Left ventricle myocardium inferior (tissue), 1 donor: ENCODE data around the gene IQGAP1. TPM values are rescaled to one million over a fixed set of nuclear protein-coding genes. Genes with fewer than 3 reads are reported as not detected.

Experiments used
- DNase-seq: peaks from one replicate; pipeline ENCODE4 v3.0.0-alpha.2; 2020
- H3K27ac ChIP-seq: fragments of 200-600 bp; replicated peaks from 2 replicates; pipeline ENCODE4 v1.8.0; 2021
- H3K27me3 ChIP-seq: fragments of 200-600 bp; 2 replicates; pipeline ENCODE4 v1.8.0; 2021; ENCODE audit warnings: low read depth
- H3K36me3 ChIP-seq: fragments of 200-600 bp; 2 replicates; pipeline ENCODE4 v1.8.0; 2021
- H3K4me1 ChIP-seq: fragments of 200-600 bp; 2 replicates; pipeline ENCODE4 v1.8.0; 2021
- H3K4me3 ChIP-seq: fragments of 200-600 bp; 2 replicates; pipeline ENCODE4 v1.8.0; 2021; ENCODE audit warnings: mild to moderate bottlenecking, moderate library complexity
- H3K9me3 ChIP-seq: fragments of 200-600 bp; replicated peaks from 2 replicates; pipeline ENCODE4 v1.8.0; 2021
- CTCF ChIP-seq: fragments of 200-600 bp; IDR thresholded peaks from 2 replicates; pipeline ENCODE4 v1.8.0; 2021; ENCODE audit warnings: antibody characterized with exemption, mild to moderate bottlenecking, borderline replicate concordance
- intact Hi-C: fragments of 100-400 bp; cut with micrococcal nuclease; formaldehyde crosslinking; loops from one replicate; pipeline ENCODE4 v1.11.0; 2022
- total RNA-seq: library from RNA; stranded (reverse); fragmentation: NEBNext Ultra II Directional; extraction: Animal tissue kit (Norgen Biotek cat#: 25700); gene quantifications from one replicate; pipeline ENCODE4 v1.2.1, GENCODE V29; 2021
- donor health status: DM: no; HTN: yes; CAD: no; lungs with severe emphysema.

IQGAP1 gene
- total RNA-seq, 1 donor from 2014 or later, result 39.2 TPM

- Histone ChIP-seq H3K36me3 (no peaks in the 10 kb centered on the region), H3K4me3 (peak overlapping the region; percentile 94), H3K27me3 (no peaks in the 10 kb centered on the region), H3K27ac (peak overlapping the region; percentile 97), H3K9me3 (no peaks in the 10 kb centered on the region), H3K4me1 (peaks cover 45% of the 10 kb centered on the region)
- DNase-seq, result no peak
- no peak for TF ChIP-seq CTCF
- intact Hi-C loops, result no loop called here
Observed at GRCh38 chr15:90529011-90529370, 140.9 kb downstream of the IQGAP1 start.

GRCh38 chr15:90529371-90530249, 141.6 kb downstream of the IQGAP1 start, which contains the start of gene CRTC3:
Gene CRTC3 (plus strand): TSS chr15:90529923. CDS start chr15:90530072, 149 bp downstream.
- Histone ChIP-seq H3K4me3 (peak within 1 kb of the TSS; percentile 94), H3K27ac (peak within 1 kb of the TSS; percentile 97), H3K36me3 (no peaks in the 10 kb centered on the region), H3K9me3 (no peaks in the 10 kb centered on the region), H3K27me3 (no peaks in the 10 kb centered on the region), H3K4me1 (peaks cover 51% of the 10 kb centered on the region)
- intact Hi-C loops, result loop anchor here (5.0 kb wide), 1 partner anchor 73 kb away; no protein-coding TSS in a partner anchor
- TF ChIP-seq CTCF, result no peak
- DNase-seq, result peak; percentile 56

- intact Hi-C loops, result loop anchor here (5.0 kb wide), 1 partner anchor 72 kb away; no protein-coding TSS in a partner anchor
- peak overlapping the region; percentile 97 for H3K27ac ChIP-seq
- peak overlapping the region; percentile 94 for H3K4me3 ChIP-seq
- H3K9me3 ChIP-seq, result no peaks in the 10 kb centered on the region
- no peak for TF ChIP-seq CTCF
- peaks cover 59% of the 10 kb centered on the region for H3K4me1 ChIP-seq
- no peaks in the 10 kb centered on the region for H3K36me3 ChIP-seq
- H3K27me3 ChIP-seq, result no peaks in the 10 kb centered on the region
- DNase-seq, result peak; percentile 46
Observed at GRCh38 chr15:90530250-90531051, 142.4 kb downstream of the IQGAP1 start.

GRCh38 chr15:90531147-90531546, 143.1 kb downstream of the IQGAP1 start:
- H3K4me1 ChIP-seq, result peaks cover 66% of the 10 kb centered on the region
- H3K36me3 ChIP-seq, result no peaks in the 10 kb centered on the region
- no peaks in the 10 kb centered on the region for H3K9me3 ChIP-seq
- H3K27me3 ChIP-seq, result no peaks in the 10 kb centered on the region
- DNase-seq, result no peak
- TF ChIP-seq CTCF, result no peak
- H3K27ac ChIP-seq, result peak overlapping the region; percentile 97
- peak overlapping the region; percentile 94 for H3K4me3 ChIP-seq
- intact Hi-C loops, result loop anchor here (5.0 kb wide), 1 partner anchor 71 kb away; no protein-coding TSS in a partner anchor

GRCh38 chr15:90535254-90535653, 147.2 kb downstream of the IQGAP1 start:
- no peak for DNase-seq
- H3K36me3 ChIP-seq, result peaks cover 4% of the 10 kb centered on the region
- H3K27ac ChIP-seq, result peak overlapping the region; percentile 71
- H3K4me1 ChIP-seq, result peaks cover 100% of the 10 kb centered on the region
- intact Hi-C loops, result no loop called here
- no peaks in the 10 kb centered on the region for H3K9me3 ChIP-seq
- H3K4me3 ChIP-seq, result no peak overlapping the region
- no peak for TF ChIP-seq CTCF
- no peaks in the 10 kb centered on the region for H3K27me3 ChIP-seq
